HG03457 (cell line): Measurements from ENCODE around the gene DEGS1.

Experiments used
- ATAC-seq: cut with Tn5 transposase; IDR thresholded peaks from one replicate; pipeline ENCODE4 v1.9.1; 2021; ENCODE audit warnings: moderate number of reproducible peaks; ENCODE audit not compliant: unreplicated experiment

Gene DEGS1

GRCh38 chr1:224212618-224213061, 29.6 kb downstream of the DEGS1 start:
- ATAC-seq = no peak

- ATAC-seq = no peak
Measured at GRCh38 chr1:224213438-224214119, 30.5 kb downstream of the DEGS1 start.

- no peak for ATAC-seq
Measured at GRCh38 chr1:224216382-224216781, 33.3 kb downstream of the DEGS1 start.

- no peak for ATAC-seq
Measured at GRCh38 chr1:224217655-224218623, 34.9 kb downstream of the DEGS1 start.

GRCh38 chr1:224219011-224219611, 36.1 kb downstream of the DEGS1 start:
- ATAC-seq = no peak

- ATAC-seq = no peak
Measured at GRCh38 chr1:224219612-224220059, 36.6 kb downstream of the DEGS1 start.

- ATAC-seq = no peak
Measured at GRCh38 chr1:224223819-224224714, 41.0 kb downstream of the DEGS1 start.

GRCh38 chr1:224226849-224227502, 43.9 kb downstream of the DEGS1 start:
- ATAC-seq = no peak

- no peak for ATAC-seq
Measured at GRCh38 chr1:224234017-224234416, 51.0 kb downstream of the DEGS1 start.

- ATAC-seq = no peak
Measured at GRCh38 chr1:224235813-224236493, 52.9 kb downstream of the DEGS1 start.

GRCh38 chr1:224237119-224237881, 54.3 kb downstream of the DEGS1 start:
- ATAC-seq = no peak

GRCh38 chr1:224238212-224238611, 55.2 kb downstream of the DEGS1 start:
- no peak for ATAC-seq

GRCh38 chr1:224238756-224239155, 55.7 kb downstream of the DEGS1 start:
- ATAC-seq = no peak
